ENCODE results near the gene EIPR1.
"Not testable (repeated sequence)": the region's sequence is repeated elsewhere in the genome, so short reads cannot be mapped to it uniquely, and the experiment has no call there.

The EIPR1 gene

GRCh38 chr2:3211256-3212060 is 166.2 kb downstream of the EIPR1 start:
- DNase-seq (ENCODE audit: low read depth) = no peak

- no peak for DNase-seq (ENCODE audit: low read depth)
Observed at GRCh38 chr2:3210257-3210656, 167.4 kb downstream of the EIPR1 start.

- no peak for DNase-seq (ENCODE audit: low read depth)
Observed at GRCh38 chr2:3209258-3209657, 168.4 kb downstream of the EIPR1 start.

GRCh38 chr2:3208591-3208990 is 169.0 kb downstream of the EIPR1 start:
- DNase-seq (ENCODE audit: low read depth) = no peak

- DNase-seq (ENCODE audit: low read depth) = no peak
Observed at GRCh38 chr2:3208179-3208578, 169.4 kb downstream of the EIPR1 start.

GRCh38 chr2:3207091-3207491 is 170.5 kb downstream of the EIPR1 start:
- no peak for DNase-seq (ENCODE audit: low read depth)

GRCh38 chr2:3205845-3206244 is 171.8 kb downstream of the EIPR1 start:
- DNase-seq (ENCODE audit: low read depth) = no peak

GRCh38 chr2:3204031-3204821 is 173.4 kb downstream of the EIPR1 start:
- DNase-seq (ENCODE audit: low read depth) = no peak

- no peak for DNase-seq (ENCODE audit: low read depth)
Observed at GRCh38 chr2:3203497-3204019, 174.1 kb downstream of the EIPR1 start.

- no peak for DNase-seq (ENCODE audit: low read depth)
Observed at GRCh38 chr2:3202926-3203325, 174.7 kb downstream of the EIPR1 start.

GRCh38 chr2:3201281-3201680 is 176.3 kb downstream of the EIPR1 start:
- no peak for DNase-seq (ENCODE audit: low read depth)

GRCh38 chr2:3200420-3200939 is 177.1 kb downstream of the EIPR1 start:
- DNase-seq (ENCODE audit: low read depth) = peak; percentile 27

- no peak for DNase-seq (ENCODE audit: low read depth)
Observed at GRCh38 chr2:3199627-3200345, 177.8 kb downstream of the EIPR1 start.

GRCh38 chr2:3198671-3199192 is 178.9 kb downstream of the EIPR1 start:
- DNase-seq (ENCODE audit: low read depth) = not testable (repeated sequence)

- DNase-seq (ENCODE audit: low read depth) = no peak
Observed at GRCh38 chr2:3198119-3198518, 179.5 kb downstream of the EIPR1 start.

- DNase-seq (ENCODE audit: low read depth) = no peak
Observed at GRCh38 chr2:3197308-3197707, 180.3 kb downstream of the EIPR1 start.

GRCh38 chr2:3196716-3197115 is 180.9 kb downstream of the EIPR1 start:
- no peak for DNase-seq (ENCODE audit: low read depth)

GRCh38 chr2:3195641-3196476 is 181.8 kb downstream of the EIPR1 start:
- no peak for DNase-seq (ENCODE audit: low read depth)

GRCh38 chr2:3194828-3195227 is 182.8 kb downstream of the EIPR1 start:
- DNase-seq (ENCODE audit: low read depth) = no peak

- no peak for DNase-seq (ENCODE audit: low read depth)
Observed at GRCh38 chr2:3193443-3194330, 183.9 kb downstream of the EIPR1 start.
